ENCODE measurements around the gene CEP128. TPM values are rescaled to one million over a fixed set of nuclear protein-coding genes. Genes with fewer than 3 reads are reported as not detected.
A peak's percentile ranks its signal among the peaks of the same experiment; 100 is the strongest.

CEP128 gene
- total RNA-seq, 2 experiments from 2014 or later = 71.9 to 137 TPM

DNA sequence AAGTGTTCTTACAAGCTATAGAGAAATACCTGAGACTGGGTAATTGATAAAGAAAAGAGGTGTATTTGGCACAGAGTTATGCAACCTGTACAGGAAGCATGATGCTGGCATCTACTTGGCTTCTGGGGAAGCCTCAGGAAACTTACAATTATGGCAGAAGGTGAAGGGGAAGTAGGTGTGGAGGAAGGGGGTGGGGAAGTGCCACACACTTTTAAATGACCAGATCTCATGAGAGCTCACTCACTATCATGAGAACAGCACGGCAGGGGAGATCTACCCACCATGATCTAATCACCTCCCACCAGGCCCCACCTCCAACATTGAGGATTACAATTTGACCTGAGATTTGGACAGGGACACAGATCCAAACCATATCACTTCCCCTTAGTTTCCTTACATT is 46.7 kb upstream of the CEP128 start:
- H3K4me3 ChIP-seq (ENCODE audit: low read depth, low read length, poor library complexity, severe bottlenecking) = no peak overlapping the region
- DNase-seq (ENCODE audit: low spot score) = no peak
- no TSS peak for BruUV-seq (replicated peaks)
- H3K27ac ChIP-seq (ENCODE audit: low read depth, low read length, poor library complexity, severe bottlenecking) = no peak overlapping the region
- ChIA-PET CTCF (ENCODE audit: unreplicated experiment) (interaction anchor here (1.4 to 2.5 kb wide), 3 partner anchors 10 to 32 kb away, joined by 8 to 30 read pairs (median 9); partner anchors contain the start of gene TSHR), POLR2A (interaction anchor here (1.7 to 18.9 kb wide), 4 partner anchors 9 to 29 kb away, joined by 4 to 267 read pairs (median 8); partner anchors contain the start of gene TSHR)
- H3K79me2 ChIP-seq (ENCODE audit: insufficient read depth, low read depth, low read length) = no peaks in the 10 kb centered on the region
- no peaks in the 10 kb centered on the region for H4K20me1 ChIP-seq (ENCODE audit: insufficient read depth, low read length)
- no peaks in the 10 kb centered on the region for H3K9me2 ChIP-seq (ENCODE audit: insufficient read depth, low read length)
- TF ChIP-seq EZH2phosphoT487 (IDR thresholded peaks at IDR 0.05; ENCODE audit: borderline replicate concordance, low read depth, low read length) = no peak
- TF ChIP-seq, protein P1, sequence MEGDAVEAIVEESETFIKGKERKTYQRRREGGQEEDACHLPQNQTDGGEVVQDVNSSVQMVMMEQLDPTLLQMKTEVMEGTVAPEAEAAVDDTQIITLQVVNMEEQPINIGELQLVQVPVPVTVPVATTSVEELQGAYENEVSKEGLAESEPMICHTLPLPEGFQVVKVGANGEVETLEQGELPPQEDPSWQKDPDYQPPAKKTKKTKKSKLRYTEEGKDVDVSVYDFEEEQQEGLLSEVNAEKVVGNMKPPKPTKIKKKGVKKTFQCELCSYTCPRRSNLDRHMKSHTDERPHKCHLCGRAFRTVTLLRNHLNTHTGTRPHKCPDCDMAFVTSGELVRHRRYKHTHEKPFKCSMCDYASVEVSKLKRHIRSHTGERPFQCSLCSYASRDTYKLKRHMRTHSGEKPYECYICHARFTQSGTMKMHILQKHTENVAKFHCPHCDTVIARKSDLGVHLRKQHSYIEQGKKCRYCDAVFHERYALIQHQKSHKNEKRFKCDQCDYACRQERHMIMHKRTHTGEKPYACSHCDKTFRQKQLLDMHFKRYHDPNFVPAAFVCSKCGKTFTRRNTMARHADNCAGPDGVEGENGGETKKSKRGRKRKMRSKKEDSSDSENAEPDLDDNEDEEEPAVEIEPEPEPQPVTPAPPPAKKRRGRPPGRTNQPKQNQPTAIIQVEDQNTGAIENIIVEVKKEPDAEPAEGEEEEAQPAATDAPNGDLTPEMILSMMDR (conservative IDR thresholded peaks at IDR 0.05; ENCODE audit: low read length) = no peak
- intact Hi-C loops (cut with micrococcal nuclease; ENCODE audit: unreplicated experiment) = loop anchor here (5.0 to 10.0 kb wide), 4 partner anchors 133 to 773 kb away; partner anchors contain the start of gene DIO2
- peaks cover 5% of the 10 kb centered on the region; the same call in 1 of the 2 replicates for H3K36me3 ChIP-seq (ENCODE audit: insufficient read depth, low read length)
- peak overlapping the region; percentile 54; the same call in 1 of the 2 replicates for H3K4me2 ChIP-seq (ENCODE audit: low read length)
- peak overlapping the region; percentile 60; the same call in 1 of the 2 replicates for H2AFZ ChIP-seq (ENCODE audit: low read length)
- peaks cover 7% of the 10 kb centered on the region; the same call in 1 of the 2 replicates for H3K9me3 ChIP-seq (ENCODE audit: low read length)
- H3K4me1 ChIP-seq (ENCODE audit: insufficient read depth, low read length, poor library complexity, severe bottlenecking) = peaks cover 50% of the 10 kb centered on the region

GRCh38 chr14:80987235-80988032 is 45.9 kb upstream of the CEP128 start:
- Histone ChIP-seq H3K4me3 (ENCODE audit: low read depth, low read length, poor library complexity, severe bottlenecking) (no peak overlapping the region), H3K4me1 (ENCODE audit: insufficient read depth, low read length, poor library complexity, severe bottlenecking) (peaks cover 50% of the 10 kb centered on the region), H4K20me1 (ENCODE audit: insufficient read depth, low read length) (no peaks in the 10 kb centered on the region), H3K27ac (ENCODE audit: low read depth, low read length, poor library complexity, severe bottlenecking) (peak overlapping the region; percentile 13), H3K4me2 (ENCODE audit: low read length) (peak overlapping the region; percentile 20; the same call in 1 of the 2 replicates), H3K9me2 (ENCODE audit: insufficient read depth, low read length) (no peaks in the 10 kb centered on the region), H3K79me2 (ENCODE audit: insufficient read depth, low read depth, low read length) (no peaks in the 10 kb centered on the region), H3K9me3 (ENCODE audit: low read length) (peaks cover 7% of the 10 kb centered on the region; the same call in 1 of the 2 replicates), H3K36me3 (ENCODE audit: insufficient read depth, low read length) (peaks cover 5% of the 10 kb centered on the region; the same call in 1 of the 2 replicates), H2AFZ (ENCODE audit: low read length) (peak overlapping the region; percentile 73)
- CTCF ChIA-PET (ENCODE audit: unreplicated experiment) = interaction anchor here (0.7 to 2.5 kb wide), 8 partner anchors 9 to 182 kb away, joined by 3 to 30 read pairs (median 5); partner anchors contain the start of genes CEP128 and TSHR
- POLR2A ChIA-PET = interaction anchor here (0.6 to 18.9 kb wide), 9 partner anchors 9 to 190 kb away, joined by 3 to 267 read pairs (median 9); partner anchors contain the start of genes CEP128 and TSHR
- intact Hi-C loops (cut with micrococcal nuclease; ENCODE audit: unreplicated experiment) = loop anchor here (1.0 to 10.0 kb wide), 5 partner anchors 33 to 773 kb away; partner anchors contain the start of gene DIO2
- BruUV-seq (replicated peaks) = no TSS peak
- TF ChIP-seq, protein P1 (conservative IDR thresholded peaks at IDR 0.05; ENCODE audit: low read length) = peak; percentile 98
- TF ChIP-seq EZH2phosphoT487 (IDR thresholded peaks at IDR 0.05; ENCODE audit: borderline replicate concordance, low read depth, low read length) = no peak
- peak; percentile 89 for DNase-seq (ENCODE audit: low spot score)

Measured in OCI-LY7 (cell line).